SIG-M5 treated with dmso at 0.1 percent for 504 hours (cell line): ENCODE data around the gene GFI1B.
"Not testable (repeated sequence)": the region's sequence is repeated elsewhere in the genome, so short reads cannot be mapped to it uniquely, and the experiment has no call there.

Experiments used
- DNase-seq: peaks from one replicate; lab custom pipeline; 2025; ENCODE audit not compliant: unreplicated experiment; lab: John Stamatoyannopoulos, UW

Gene GFI1B

DNA sequence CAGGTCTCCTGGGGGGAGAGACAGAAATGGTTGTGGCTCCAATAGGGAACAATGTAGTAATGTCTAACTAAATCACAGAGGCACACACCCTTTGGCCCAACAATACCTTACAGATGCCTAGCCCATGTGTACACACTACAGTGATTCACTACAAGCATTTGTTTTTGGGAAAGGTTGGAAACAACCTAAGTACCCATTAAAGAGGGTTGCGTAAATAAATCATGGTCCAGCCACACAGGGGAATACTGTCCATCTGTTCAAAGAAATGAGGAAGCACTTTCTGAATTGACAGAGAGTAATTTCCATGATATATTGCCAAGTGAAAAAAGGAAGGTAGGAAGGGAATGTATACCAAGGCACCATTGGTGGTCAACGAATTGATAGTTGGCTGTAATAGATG, 30.3 kb downstream of the GFI1B start:
- no peak for DNase-seq

DNA sequence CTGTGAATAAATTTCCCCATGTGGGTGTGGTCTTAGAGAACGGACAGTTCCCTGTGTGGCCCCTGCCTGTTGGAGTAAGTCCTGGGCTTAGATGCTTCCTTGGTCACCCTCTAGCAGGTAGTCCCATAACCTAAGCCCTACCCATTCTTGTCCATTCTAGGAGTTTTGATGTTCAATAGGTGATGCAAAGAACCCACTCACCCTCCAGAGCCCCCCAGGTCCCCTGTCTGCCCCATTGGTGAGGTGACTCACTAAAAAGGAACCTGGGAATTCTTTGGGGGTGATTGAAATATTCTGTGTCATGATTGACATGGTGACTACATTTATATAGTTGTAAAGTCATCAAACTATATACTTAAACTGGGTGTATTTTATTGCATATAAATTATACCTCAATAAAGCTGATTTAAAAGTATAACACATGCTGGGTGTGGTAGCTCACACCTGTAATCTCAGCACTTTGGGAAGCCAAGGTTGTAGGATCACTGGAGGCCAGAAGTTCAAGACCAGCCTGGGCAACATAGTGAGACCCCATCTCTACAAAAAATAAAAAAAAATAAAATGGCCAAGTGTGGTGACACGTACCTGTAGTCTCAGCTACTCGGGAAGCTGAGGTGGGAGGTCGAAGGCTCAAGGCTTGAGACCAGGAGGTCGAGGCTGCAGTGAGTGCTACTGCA, 31.6 kb downstream of the GFI1B start:
- no peak for DNase-seq

DNA sequence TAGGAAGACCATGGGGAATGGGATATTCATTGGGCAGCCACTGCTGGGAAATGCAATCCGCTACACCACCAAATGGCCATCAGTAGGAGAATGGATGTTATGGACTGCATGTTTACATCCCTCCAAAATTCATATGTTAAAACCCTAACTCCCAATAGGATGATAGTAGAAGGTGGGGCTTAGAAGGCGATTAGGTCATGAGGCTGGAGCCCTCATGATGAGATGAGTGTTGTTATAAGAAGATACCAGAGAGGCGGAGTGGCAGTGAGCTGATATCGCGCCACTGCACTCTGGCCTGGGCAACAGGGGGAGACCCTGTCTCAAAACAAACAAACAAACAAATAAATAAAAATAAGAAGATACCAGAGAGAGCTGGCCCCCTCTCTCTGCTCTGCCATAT, 36.2 kb downstream of the GFI1B start:
- no peak for DNase-seq

DNA sequence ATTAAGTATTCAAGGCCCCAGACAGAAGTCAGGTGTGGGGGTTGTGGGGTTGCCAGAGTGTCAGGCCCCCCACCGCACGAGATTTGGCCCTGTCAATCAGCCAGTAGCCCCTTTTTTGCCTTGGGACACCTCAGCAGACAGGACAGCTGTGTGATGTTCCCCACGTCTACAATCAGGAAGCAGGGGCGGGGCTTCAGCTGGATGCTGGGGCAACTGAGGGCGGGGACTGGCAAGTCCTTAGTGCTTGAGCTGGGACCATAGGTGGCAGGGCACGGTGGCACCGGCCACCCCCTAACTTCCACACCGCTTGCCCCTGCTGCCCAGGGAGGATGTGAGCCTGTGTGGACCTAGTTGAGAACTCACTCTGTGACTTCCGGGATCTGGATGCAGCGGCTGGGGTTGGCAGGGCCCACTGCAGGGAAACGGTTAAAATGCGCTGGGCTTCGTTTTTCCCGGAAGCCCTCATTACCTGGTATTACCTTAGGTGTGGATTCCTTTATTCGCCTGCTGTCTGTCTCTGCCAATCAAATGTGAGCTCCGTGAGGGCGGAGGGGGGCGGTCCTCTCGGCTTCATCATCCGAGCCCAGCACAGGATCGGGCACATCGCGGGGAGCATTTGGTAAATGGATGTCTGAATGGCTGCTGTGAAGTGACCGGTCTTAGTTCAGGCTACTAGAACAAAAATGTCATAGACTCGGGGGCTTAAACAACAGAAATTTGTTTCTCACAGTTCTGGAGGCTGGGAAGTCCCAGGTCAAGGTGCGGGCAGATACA, 44.8 kb downstream of the GFI1B start:
- DNase-seq = peak; percentile 31

DNA sequence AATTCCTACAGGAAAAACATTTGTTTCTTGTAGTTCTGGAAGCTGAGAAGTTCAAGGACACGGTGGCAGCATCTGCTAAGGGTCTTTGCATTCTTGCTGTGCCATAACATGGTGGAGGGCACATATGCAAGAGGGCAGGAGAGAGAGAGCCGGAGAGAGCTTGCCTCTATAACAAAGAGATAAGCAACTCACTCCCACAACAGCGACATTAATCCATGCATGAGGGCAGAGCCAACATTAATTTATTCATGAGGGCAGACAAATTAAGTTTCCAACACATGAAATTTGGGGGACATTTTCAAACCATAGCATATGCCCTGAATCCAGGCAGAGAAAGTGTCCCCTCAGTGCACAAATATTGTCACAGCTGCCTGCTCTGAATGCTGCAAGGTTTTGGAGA, 47.9 kb downstream of the GFI1B start:
- DNase-seq = no peak

DNA sequence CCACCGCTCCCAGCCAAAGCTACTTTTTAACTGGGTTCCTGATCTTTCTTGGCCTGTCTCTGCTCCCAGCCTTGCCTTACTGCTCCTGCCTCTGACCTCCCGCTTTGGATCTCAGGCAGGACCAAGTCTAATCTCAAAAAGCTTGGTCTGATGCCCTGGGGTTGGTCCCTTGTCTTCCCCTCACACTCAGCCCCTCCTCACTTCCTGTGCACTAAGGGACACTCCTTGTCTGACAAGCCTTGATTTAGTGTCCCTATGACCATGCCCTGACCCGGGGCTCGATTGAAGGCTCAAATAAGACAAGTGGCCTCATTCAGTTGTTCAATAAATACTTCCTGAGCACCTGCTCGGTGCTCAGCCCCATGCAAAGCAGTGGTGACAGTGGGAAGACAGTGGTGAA, 48.6 kb downstream of the GFI1B start:
- DNase-seq = no peak

DNA sequence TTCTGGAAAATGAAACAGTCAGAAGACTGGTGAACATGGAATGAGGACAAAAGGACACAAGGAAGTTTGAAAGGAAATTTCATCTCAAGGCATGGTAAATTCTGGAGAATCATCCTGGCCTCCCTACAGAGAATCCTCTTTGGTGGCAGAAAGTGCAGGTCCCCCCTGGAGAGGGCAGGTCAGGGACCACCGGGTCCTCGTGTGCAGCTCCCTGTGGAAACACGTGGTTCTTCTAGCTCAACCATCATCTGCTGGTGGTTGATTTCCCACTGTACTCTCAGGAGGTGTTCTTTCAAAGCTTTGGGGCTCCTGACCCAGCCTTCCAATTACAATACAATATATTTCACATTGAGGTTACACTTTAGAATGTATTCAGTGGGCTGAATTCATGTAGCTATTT, 49.7 kb downstream of the GFI1B start:
- DNase-seq = no peak

DNA sequence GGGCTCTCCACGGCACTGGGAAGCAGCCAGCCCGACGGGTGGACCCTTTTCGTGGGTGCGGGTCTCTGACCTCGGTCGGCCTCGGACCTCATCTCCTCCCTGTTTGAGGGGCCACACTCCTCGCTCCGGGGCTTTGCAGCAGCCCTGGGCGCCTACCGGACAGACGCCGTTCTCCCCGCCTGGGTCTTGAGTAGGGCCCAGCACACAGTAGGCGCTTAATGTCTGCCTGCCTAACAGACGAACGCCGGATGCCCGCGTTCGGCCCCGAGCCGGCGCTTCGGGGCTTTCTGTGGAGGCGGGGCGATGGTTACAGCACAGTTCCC, 51.5 kb downstream of the GFI1B start:
- DNase-seq = no peak

DNA sequence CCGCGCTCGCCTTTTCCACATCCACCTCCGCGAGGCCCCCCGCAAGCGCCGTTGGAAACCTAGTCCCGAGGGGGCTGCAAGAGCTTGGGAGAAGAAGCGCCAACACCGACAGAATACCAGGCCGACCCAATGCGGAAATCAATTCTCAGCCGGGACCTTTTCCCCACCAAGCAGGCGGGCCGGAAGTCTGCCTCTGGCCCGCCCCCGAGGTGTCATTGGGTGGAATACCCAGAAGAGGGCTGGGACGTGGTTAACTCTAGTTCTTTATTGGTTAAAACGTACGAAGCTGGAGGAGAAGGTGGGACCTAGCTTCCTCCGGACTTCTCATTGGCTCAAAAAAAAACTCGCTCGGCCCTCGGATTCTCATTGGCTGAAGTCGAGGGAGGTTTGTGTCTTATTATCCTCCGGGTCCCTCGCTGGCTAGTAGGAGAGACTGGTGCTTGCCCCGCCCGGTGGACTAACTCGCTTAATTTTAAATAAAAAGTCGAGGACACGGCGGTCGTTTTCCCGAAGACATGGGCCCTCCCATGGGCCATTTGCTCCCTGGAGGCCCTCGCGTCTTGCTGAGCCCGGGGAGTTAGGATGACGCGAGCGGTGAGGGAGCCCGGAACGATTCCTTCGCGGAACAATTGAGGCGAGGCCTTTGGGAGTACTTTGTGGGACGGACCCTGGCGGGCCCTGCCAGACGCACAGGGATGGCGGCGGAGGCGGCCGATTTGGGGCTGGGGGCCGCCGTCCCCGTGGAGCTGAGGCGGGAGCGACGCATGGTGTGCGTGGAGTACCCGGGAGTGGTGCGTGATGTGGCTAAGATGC, 52.0 kb downstream of the GFI1B start, which contains the start of gene GTF3C5:
Gene GTF3C5 (plus strand): TSS at position 681 of the 813 bp plus-strand sequence. CDS start 15 bp downstream, at position 696.
- DNase-seq = peak; percentile 100

DNA sequence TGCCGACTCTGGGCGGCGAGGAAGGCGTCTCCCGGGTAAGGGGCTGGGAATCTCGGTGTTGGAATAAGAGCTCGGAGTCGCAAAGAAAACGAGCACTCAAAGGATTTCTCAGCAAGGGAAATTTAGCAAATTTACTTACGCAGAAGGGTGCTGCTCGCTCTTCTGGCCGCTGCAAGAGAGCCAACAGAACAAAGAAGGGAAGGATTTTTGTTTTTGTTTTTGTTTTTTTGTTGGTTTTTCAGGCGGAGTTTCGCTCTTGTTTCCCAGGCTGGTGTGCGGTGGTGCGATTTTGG, 52.6 kb downstream of the GFI1B start:
- DNase-seq = no peak

DNA sequence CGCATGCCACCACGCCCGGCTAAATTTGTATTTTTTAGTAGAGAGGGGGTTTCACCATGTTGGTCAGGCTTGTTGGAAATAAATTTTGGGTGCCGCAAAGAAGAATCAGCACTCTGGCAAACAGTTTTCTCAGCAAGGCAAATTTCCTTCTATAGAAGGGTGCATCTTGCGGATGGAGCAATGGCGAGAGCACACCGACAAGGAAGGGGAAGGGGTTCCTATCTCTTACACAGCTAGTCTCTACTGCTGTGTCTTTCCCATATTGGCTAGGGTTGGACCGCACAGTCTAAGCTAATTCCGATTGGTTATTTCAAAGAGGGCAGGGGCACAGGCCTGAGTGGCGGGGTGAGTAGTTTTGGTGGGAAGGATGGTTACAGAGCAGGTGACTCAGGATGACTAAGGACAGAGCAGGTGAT, 53.0 kb downstream of the GFI1B start:
- DNase-seq = no peak

DNA sequence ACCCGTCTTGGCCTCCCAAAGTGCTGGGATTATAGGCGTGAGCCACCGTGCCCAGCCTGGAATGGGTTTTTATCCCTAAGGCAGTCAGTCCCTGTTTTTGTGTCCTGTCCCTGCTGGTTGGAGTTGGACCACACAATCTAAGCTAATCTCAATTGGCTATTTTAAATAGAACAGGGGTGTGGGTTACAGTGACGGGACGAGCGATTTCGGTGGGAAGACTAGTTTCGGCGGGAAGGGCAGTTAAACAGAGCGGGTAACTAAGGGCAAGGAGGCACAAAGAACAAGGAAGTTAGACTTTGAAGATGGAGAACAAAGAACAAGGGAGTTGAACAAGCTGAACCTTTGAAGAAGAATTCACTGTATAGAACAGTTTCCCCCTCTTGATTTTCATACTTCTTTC, 53.7 kb downstream of the GFI1B start:
- no peak for DNase-seq

DNA sequence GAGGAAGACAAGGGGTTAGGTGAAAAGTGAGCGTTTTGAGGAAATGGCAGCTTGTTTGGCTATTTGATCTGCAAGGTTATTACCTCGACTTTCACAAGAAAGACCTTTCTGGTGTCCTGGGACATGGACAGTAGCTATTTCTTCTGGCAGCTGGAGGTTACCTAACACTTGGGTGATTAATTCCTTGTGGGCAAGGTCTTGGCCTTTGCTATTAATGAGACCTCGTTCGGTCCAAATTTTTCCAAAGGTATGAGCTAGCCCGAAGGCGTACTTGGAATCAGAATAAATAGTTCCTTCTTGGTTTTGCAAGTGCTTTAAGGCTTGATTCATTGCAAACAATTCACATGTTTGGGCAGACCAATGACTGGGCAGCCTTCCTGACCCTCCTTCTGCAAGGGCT, 57.2 kb downstream of the GFI1B start:
- DNase-seq = no peak

DNA sequence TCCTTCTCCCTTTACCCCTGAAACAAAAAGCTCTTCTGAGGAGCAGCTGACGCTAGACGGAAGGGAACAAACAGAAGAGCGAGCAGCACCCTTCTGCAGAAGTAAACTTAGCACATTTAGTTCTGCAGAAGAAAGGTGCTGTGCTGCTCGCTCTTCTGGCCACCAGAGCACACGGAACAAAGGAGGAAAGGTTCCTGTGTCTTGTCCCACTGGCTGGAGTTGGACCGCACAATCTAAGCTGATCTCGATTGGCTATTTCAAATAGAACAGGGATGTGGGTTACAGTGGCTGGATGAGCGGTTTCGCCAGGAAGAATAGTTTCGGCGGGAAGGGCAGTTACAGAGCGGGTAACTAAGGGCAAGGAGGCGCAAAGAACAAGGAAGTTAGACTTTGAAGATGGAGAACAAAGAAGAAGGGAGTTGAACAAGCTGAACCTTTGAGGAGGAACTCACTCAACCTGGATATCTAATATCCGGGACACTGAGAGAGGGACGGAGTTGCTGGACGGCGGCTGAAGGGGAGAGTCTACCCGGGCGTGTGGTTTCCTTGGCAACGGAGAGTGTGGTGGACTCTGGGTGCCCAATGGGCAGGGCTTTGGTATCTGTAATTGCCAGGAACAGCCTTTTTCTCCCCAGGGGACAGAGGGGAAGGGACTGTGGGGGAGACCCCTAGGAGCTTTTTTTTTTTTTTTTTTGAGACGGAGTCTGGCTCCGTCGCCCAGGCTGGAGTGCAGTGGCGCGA, 59.5 kb downstream of the GFI1B start:
- DNase-seq = no peak

DNA sequence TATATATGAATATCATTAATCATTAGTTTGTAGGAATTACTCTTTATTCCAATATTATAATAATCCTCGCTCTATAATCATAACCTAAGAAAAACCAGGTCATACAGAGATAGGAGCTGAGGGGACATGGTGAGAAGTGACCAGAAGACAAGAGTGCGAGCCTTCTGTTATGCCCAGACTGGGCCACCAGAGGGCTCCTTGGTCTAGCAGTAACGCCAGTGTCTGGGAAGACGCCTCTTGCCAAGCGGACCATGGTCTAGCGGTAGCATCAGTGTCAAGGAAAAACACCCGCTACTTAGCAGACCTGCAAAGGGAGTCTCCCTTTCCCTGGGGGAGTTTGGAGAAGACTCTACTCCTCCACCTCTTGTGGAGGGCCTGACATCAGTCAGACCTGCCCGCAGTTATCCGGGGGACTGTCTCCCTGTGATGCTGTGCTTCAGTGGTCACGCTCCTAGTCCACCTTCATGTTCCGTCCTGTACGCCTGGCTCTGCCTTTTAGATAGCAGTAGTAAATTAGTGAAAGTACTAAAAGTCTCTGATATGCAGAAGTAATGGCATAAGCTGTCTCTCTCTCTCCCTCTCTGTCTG, 62.5 kb downstream of the GFI1B start:
- not testable (repeated sequence) for DNase-seq
